ENCODE measurements around the gene GPSM1.

GRCh38 chr9:136332482-136332983 lies 5.2 kb downstream of the GPSM1 start:
- TF ChIP-seq CTCF (IDR thresholded peaks at IDR 0.05) (no peak), EP300 (IDR thresholded peaks at IDR 0.05) (no peak), POLR2A (IDR thresholded peaks at IDR 0.05) (no peak)

All from sigmoid colon (tissue), 4 donors.